Nucleus accumbens (tissue), 56 donors: Measurements from ENCODE around the gene BNIP2.
A peak's percentile ranks its signal among the peaks of the same experiment; 100 is the strongest.
"Not testable (repeated sequence)": the region's sequence is repeated elsewhere in the genome, so short reads cannot be mapped to it uniquely, and the experiment has no call there.

Source experiments
- DNase-seq, 56 donors: peaks; one replicate each; lab custom pipeline; 2025; lab: John Stamatoyannopoulos, UW

Gene BNIP2, protein sequence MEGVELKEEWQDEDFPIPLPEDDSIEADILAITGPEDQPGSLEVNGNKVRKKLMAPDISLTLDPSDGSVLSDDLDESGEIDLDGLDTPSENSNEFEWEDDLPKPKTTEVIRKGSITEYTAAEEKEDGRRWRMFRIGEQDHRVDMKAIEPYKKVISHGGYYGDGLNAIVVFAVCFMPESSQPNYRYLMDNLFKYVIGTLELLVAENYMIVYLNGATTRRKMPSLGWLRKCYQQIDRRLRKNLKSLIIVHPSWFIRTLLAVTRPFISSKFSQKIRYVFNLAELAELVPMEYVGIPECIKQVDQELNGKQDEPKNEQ

DNA sequence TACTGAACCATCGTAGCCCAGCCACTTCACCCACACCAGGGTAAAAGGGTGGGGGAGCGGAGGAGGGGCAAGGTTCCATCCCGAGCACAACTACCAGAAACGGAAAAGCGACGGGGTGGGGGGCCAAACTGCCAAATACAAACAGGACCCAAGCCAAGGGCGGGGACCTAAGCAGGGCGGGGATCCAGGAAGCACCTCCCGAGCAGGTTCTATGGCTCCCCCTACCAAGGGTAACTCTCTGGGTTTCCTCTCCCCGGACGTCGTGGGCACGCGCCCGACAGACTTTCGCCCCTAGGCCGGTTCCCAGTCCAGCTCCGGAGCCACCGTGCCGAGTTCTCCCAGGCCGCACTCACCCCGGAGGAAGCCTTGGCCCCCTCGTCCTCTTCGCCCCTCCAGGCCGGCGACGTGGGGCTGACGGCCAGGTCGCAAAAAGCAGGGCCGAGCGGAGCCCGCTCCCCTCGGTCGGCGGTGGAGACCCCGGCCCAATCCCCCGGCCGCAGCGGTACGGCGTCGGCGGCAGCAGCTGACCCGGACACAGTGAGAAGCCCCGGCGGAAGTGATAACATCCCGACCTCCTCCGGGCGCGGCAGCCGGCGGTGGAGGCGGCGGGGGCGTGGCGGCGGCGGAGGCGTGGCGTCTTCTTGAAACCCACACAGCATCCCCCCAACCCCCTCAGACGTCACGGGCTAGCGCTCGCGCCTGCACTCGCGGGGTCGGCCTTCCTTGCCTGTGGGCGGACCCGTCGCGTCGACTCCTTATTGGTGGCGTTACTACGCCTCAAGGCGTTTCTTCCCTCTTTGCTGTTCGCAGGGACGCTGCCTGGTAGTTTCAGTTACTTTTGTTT is at the start of gene BNIP2:
Gene BNIP2 (minus strand): TSS at position 539 of the 844 bp plus-strand sequence. CDS start 6,863 bp downstream, outside the sequence.
- peak; percentile 71 to 97 (median 92) for DNase-seq

DNA sequence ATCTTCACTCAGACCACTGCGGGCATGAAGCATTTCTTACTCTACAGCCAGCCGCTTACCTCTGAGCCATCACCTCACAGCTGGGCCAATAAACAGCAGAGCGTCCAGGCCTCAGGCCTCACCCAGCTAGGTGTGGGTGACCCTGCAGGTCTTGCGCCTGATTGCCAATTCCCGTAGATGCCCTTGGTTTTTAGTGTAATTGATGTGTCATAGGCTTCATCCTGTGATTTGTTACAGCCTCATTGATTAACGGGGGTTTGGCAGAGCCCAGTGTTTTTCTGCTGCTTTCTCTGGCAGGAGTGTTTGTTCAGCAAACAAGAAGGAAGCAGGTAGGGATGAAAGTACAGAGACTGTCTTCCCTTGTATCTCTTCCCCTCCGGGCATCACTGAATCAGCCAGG is 49.6 kb upstream of the BNIP2 start:
- DNase-seq, result no peak

DNA sequence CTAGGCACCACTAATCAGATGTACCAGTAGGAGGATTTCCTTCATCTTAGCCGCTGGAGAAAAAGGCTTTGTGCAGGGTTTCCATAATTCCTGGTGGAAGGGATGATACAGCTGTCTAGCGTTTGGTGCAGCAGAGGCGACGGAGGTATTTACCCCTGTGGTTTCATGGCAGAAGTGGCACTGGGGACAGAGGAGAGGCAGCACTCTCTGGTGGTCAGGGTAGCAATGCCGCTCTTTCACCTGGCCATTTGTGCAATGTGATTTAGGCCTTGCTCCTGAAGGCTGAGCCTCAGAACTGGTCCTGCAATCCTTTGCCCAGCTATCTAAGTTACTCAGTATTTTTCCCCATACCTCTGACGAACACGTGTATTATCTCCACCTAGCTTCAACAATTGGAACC is 47.1 kb upstream of the BNIP2 start:
- no peak for DNase-seq

DNA sequence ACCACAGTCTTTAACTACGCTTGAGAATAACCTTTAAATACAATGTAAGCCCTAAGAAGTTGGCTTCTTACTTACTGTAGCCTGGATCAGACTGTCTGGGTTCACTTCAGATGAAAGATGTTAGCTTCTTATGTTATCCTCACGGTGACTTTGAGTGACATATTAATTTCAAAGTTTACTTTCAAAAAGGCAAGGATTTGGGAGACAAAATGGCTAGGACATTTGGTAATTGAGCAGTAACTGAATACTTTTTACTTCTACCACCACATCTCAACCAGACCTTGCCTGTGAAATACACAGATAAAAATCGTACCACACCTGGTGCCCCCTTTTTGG is 36.0 kb upstream of the BNIP2 start:
- DNase-seq, result no peak

DNA sequence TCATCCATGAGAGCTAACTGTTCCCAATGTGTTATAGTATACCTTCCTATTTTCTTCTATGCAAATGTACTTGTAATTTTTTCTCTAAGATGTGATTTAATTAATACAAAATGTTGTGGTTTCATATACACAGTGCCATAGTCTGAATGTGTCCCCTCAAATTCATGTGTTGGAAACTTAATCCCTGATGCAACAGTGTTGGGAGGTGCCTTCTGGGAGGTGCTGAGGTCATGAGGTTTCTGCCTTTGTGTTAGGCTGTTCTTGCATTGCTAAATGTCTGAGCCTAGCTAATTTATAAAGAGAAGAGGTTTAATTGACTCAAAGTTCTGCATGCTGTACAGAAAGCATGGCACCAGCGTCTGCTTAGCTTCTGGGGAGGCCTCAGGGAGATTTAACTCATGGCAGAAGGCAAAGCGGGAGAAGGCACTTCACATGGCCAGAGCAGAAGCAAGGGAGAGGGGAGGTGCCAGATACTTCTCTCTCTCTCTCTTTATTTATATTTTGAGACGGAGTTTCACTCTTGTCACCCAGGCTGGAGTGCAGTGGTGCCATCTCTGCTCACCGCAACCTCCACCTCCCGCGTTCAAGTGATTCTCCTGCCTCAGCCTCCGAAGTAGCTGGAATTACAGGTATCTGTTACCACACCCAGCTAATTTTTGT is 34.7 kb upstream of the BNIP2 start:
- no peak for DNase-seq

DNA sequence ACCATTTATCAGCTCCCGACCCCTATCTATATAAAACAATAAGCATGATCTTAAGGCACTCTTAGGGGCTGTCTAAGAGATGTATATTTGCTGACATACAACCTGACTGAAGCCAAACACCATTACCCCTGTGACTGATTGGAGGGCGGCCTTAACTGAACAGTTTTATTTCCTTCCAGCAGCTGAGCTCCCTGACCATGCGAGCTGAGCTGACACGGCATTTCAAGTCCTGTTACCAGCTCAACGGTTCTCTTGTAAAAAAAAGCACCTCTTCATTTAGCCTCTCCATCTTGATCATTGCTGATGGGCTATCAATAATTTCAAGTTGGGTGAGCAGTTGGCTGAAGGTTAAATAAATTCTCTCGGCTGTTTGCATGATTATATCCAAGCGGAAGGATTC is 33.4 kb upstream of the BNIP2 start:
- DNase-seq, result no peak

DNA sequence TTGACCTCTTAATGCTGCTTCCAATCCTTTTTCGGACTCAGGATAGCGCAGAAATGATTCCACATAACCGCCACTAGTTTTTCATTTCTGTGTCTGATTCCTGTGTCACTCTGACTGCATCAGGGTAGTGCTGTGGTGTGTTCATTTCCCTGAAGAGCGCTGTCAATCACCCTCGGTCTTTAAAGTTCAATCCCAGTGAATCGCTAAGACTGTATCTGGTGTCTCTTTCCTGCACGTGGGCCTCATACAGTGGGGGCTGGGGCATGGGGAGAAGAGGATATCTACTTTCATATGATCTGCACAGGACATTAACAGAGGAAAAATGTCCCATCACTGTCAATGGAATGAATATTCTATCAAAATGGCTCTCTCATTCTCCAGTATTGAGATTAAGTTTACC is 32.9 kb upstream of the BNIP2 start:
- DNase-seq, result no peak

DNA sequence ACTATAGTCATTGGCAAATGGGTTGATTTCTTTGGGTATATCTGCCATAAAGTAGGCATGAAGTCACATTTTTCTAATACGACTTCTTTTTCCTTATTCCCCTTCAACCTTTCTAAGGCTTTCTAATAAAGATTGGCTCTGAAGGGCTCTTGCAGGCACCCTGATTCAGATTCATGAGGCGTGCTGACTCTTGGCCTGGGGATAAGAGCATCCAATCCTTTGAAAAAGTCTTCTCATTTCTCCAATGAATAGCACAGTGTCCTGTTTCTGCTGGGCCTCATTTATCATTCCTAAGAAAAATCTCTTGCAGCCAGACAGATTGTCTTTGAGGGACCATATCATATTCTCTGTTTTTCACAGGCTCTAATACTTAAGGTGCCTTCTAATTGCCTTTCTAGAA is 32.3 kb upstream of the BNIP2 start:
- DNase-seq, result no peak

DNA sequence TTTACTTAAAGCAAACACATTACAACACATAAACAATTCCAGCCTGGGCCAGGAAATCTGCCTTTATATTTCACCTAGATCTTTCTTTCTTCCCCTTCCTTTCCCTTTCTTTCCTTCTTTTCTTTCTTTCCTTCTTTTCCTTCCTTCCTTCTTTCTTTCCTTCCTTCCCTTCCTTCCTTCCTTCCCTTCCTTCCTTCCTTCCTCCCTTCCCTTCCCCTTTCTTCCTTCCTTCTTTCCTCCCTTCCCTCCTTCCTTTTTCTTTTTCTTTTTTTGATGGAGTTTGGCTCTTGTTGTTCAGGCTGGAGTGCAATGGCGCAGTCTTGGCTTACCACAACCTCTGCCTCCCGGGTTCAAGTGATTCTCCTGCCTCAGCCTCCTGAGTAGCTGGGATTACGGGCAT is 24.1 kb upstream of the BNIP2 start:
- no peak for DNase-seq

DNA sequence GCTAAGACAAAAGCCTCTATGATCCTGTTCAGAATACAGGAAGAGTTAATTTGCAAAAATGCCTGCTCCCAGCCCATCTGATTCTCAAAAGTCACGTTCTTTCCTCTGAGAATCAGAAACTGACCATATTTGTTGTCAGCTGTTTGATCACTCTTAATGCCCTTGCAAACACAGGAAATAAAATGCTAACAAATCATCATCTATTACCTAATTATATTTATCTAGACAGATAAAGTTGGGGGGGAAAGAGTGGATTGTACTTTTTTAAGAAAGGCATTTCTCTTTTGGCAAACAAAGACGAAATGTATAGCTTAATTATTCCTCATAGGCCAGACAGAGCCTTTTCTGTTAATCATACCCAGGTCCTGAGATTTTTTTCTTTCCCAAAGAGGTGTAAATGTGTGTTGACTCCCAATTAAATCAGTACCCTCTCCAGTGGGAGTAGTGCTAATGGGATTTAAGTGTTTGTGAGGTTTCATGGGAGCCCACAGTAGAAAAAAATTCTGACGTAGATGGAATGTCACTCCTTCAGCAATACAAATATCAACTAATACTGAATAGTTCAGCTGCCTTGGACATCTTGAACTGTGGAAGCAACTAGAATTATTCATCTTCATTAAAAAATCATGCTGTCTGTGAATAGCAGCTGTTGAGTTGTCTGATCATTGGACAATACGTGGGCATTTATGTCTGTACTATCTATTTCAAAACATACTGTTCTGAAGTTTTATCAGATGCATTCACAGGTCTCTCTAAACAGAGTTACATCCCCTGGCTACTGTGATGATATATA is 22.5 kb upstream of the BNIP2 start:
- no peak for DNase-seq

DNA sequence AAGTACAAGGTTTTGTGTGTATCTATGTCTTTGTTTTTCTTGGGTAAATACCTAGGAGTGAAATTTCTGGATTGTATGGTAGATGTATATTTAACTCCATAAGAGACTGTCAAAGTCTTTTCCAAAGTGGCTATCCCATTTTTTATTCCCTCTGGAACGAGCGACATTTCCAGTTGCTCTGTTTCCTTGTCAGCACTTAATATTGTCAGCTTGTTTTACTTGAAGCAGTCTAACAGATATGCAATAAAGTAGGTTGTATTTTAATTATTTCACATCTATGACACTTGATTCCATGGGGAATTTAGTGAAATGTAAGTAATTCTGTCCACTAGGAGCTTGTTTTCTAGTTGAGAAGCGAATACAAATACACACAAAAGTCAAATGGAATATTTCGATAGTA is 18.5 kb upstream of the BNIP2 start:
- no peak for DNase-seq

DNA sequence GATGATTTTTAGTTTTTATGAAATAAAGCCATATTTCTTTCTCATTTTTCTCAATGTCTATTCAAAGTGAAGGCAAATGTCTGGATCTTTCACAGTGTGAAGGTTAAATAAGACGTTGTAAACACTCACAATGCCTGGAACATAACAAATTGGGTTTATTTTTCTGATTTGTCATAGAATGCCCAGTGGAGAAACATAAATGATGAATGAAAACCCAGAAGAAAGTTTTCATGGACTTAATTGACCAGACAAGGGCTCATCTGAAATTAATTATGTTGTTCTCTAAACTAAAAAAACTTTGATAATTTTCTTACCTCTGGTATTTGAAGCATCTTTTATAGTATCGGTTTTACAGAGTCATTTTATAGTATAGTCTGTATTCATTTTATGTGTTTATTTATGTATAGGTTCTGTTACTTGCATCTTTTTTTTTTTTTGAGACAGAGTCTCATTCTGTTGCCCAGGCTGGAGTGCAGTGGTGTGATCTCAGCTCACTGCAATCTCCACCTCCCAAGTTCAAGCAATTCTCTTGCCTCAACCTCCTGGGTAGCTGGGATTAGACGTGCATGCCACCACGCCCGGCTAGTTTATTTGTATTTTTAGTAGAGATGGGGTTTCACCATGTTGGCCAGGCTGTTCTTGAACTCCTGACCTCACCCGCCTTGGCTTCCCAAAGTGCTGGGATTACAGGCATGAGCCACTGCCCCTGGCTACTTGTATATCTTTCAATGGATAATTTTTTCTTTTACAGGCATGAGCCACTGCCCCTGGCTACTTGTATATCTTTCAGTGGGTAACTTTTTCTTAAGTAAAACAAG is 15.1 kb upstream of the BNIP2 start:
- no peak for DNase-seq

DNA sequence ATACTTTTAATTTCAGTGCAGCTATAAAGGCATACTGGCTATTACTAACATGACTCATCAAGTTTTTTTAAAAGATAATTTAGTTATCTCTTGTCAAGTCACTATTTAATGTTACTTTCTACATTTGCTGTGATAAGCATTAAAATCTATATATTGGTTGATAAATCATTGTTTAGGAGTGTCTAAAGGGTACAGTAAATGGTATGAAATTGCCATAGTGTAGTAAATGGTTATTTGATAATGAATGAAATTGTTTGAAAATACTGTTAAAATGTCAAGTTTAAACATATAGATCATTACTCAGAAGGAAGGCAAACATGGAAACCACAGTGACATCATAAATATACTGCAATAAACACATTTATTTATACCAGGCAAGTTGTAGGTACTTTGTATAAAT is 13.2 kb upstream of the BNIP2 start:
- no peak for DNase-seq

DNA sequence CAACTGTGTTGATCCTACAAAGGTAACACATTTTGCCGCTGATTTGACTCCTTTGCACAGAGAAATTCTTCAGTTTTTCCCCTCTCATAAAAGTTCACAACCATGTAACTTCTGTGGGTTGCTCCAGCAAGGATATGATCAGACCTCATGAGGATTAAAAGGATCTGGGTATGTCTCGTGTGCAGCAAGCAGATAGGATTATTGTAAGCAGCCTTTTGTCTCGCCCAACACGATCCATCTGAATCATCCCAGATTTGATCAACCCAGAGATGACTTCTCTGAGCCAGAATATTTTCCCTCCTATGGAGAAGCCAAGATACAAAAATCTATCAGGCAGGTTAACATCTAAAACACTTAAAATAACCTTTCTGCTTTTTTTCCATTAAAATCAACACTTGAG is 12.8 kb upstream of the BNIP2 start:
- no peak for DNase-seq

DNA sequence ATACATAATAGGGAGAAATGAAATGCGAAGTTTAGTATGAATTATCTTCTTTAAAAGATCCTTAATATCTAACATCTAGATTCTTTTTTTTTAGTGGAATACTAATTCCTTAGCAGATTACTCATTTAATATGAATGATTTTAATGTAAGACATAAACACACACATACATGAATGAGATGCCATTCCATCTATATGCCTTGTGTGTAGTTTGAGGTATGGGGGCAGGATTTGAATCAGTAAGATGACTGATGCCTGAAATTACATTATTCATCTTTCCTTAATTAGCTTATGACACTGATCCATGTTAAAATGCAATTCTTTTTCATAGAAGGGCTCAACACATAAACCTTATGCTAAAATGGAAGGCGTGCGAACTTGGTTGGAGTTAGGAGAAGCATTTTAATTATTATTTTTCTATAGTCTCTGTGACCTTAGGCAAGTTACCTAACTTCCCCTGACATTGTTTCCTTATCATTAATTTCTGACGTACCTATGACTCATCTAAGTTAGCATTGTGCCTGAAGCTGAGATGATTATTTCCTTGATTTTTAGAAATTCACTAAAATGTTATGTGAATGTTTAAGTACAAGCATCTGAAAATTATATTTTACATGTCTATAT is 10.8 kb upstream of the BNIP2 start:
- no peak for DNase-seq

DNA sequence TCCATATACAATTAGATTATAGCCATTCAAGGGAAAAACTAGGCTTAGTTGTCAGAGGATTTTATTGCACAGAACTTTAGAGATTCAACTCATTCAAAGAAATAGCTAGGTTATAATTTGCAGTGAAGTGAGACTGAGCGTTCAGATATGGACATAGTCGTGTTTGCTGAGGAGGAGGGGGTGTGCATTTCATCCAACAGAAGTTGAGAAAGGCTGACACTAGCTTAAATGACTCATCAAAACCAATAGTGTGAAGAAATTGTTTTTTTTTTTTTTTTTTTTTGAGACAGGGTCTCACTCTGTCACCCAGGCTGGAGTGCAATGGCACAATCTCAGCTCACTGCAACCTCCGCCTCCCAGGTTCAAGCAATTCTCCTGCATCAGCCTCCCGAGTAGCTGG is 8.9 kb upstream of the BNIP2 start:
- DNase-seq, result not testable (repeated sequence)

DNA sequence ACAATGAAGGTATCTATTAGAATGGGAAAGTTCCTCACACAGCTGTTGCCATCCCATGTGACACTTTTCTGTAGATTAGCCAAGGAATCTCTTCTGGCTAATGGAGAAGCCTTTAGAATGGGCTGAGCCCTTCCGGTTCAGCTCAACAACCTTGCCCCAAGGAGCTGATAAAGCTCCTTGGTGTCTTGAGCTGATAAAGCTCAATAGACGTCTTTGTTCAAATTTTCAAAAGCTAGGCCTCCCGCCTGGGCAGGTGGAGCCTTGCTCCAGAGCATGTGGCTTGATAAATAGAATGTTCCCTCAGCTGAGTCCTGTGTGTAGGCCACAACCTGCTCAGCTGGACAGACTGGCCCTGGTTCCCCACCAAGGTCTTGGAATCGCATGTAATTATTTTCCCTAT is 7.2 kb upstream of the BNIP2 start:
- no peak for DNase-seq

DNA sequence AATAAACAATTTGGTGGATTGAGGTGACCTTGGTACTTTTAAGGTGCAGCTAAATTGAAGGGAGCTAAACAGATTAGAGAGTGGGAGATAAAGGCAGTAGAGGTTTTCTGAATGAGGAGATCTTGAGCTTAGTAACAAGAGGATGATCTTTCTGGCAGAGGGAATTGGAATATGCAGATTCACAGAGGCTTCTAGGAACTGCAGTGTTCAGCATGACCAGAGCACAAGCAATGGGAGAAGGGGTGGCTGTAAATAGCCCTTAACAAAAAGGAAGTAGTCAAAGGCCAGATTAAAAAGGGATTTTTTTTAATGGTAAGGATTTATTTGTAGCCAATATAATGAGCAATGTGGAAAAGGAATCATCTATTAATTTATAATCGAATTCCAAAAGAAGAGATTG is 5.7 kb upstream of the BNIP2 start:
- no peak for DNase-seq

DNA sequence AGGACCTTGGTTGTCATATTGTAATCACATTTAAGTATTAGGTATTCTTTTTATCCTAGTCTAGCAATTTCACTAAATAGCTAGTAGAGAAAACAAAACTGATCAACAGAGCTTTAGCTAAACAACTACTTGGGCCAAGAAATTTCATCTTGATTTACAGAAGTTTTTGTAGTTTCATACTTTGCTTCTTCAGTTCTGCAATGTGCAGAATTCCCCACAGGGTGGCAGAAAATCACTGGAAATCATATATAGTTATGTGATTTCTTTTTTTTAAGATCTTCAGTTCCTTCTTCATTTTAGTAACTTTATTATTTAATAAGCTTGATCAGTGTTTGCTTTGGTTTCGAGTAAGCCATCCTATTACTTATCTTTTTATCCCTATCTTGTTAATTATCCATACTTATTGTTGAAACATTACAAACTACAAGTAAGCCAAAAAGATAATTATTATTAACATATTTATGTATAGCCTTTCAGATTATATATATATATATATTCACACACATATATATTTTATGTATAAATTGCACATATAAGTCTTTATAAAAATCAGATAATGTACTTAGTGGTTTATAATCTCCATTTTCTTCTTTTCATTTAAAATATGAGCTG is 2.2 kb upstream of the BNIP2 start:
- peak in 7 of 56 donors; percentile 1 to 62 (median 6) for DNase-seq
